WTC11 (cell line): ENCODE measurements around the gene KLK13. TPM values are rescaled to one million over a fixed set of nuclear protein-coding genes. Genes with fewer than 3 reads are reported as not detected.

Experiments
- ATAC-seq: fragments of 200-7000 bp; cut with Tn5 transposase; 2 replicates; pipeline ENCODE4 v1.10.0; 2021; ENCODE audit warnings: mild to moderate bottlenecking, moderate library complexity
- CTCF ChIA-PET: fragments of 300-600 bp; sonication (Branson Sonifier 250); formaldehyde crosslinking; loops from one replicate; lab custom pipeline; 2021; ENCODE audit warnings: antibody characterized with exemption; lab: Charles Lee
- POLR2A ChIA-PET: fragments of 350-600 bp; sonication (Branson Sonifier 250); formaldehyde crosslinking; loops from one replicate; lab custom pipeline; 2021; ENCODE audit warnings: antibody characterized with exemption; lab: Charles Lee
- DNase-seq: peaks from one replicate; pipeline ENCODE4 v3.0.0; 2021; ENCODE audit warnings: low spot score
- H3K27ac Mint-ChIP-seq: 2 replicates; pipeline ENCODE4 v1.8.0; 2021; ENCODE audit warnings: mixed read lengths
- H3K27me3 Mint-ChIP-seq: 2 replicates; pipeline ENCODE4 v1.8.0; 2021; ENCODE audit warnings: low read depth, mild to moderate bottlenecking, moderate library complexity, mixed read lengths
- H3K36me3 Mint-ChIP-seq: 2 replicates; pipeline ENCODE4 v1.8.0; 2021; ENCODE audit warnings: mixed read lengths
- H3K4me1 Mint-ChIP-seq: 2 replicates; pipeline ENCODE4 v1.8.0; 2022; ENCODE audit warnings: mixed read lengths
- H3K4me3 Mint-ChIP-seq: 2 replicates; pipeline ENCODE4 v1.8.0; 2021; ENCODE audit warnings: mild to moderate bottlenecking, moderate library complexity, mixed read lengths
- H3K9me3 Mint-ChIP-seq: 2 replicates; pipeline ENCODE4 v1.8.0; 2021; ENCODE audit warnings: mixed read lengths
- ATF2 ChIP-seq: sonication (generic); formaldehyde crosslinking; IDR thresholded peaks from 2 replicates; pipeline ENCODE4 v1.8.1; 2022; ENCODE audit warnings: low read depth, missing genetic modification reagents, borderline replicate concordance
- EMX1 ChIP-seq: fragments of 250-450 bp; sonication (Bioruptor Pico); IDR thresholded peaks from 2 replicates; pipeline ENCODE4 v1.8.0; 2021; ENCODE audit warnings: mild to moderate bottlenecking
- ESRRA ChIP-seq: sonication (generic); formaldehyde crosslinking; IDR thresholded peaks from 2 replicates; pipeline ENCODE4 v1.8.1; 2022; ENCODE audit warnings: mild to moderate bottlenecking, missing genetic modification reagents, borderline replicate concordance
- JAZF1 ChIP-seq: fragments of 250-450 bp; sonication (Bioruptor Pico); IDR thresholded peaks from 2 replicates; pipeline ENCODE4 v1.9.0; 2021; ENCODE audit warnings: moderate library complexity, mild to moderate bottlenecking, inconsistent platforms
- KAT7 ChIP-seq: sonication (generic); formaldehyde crosslinking; IDR thresholded peaks from 2 replicates; pipeline ENCODE4 v1.8.1; 2023; ENCODE audit warnings: missing genetic modification reagents, mild to moderate bottlenecking, borderline replicate concordance
- MYBL2 ChIP-seq: sonication (generic); formaldehyde crosslinking; IDR thresholded peaks from 2 replicates; pipeline ENCODE4 v1.8.1; 2023; ENCODE audit warnings: mild to moderate bottlenecking, moderate library complexity, missing genetic modification reagents
- NFYB ChIP-seq: sonication (generic); formaldehyde crosslinking; conservative IDR thresholded peaks from 2 replicates; pipeline ENCODE4 v1.8.0; 2022; ENCODE audit warnings: low read depth, missing genetic modification reagents
- PREB ChIP-seq: sonication (generic); formaldehyde crosslinking; IDR thresholded peaks from 2 replicates; pipeline ENCODE4 v1.8.1; 2022; ENCODE audit warnings: mild to moderate bottlenecking, missing genetic modification reagents, moderate library complexity, borderline replicate concordance
- RELA ChIP-seq: sonication (generic); formaldehyde crosslinking; IDR thresholded peaks from 2 replicates; pipeline ENCODE4 v1.8.1; 2022; ENCODE audit warnings: missing genetic modification reagents, mild to moderate bottlenecking, borderline replicate concordance
- SMAD4 ChIP-seq: sonication (generic); formaldehyde crosslinking; IDR thresholded peaks from 2 replicates; pipeline ENCODE4 v1.8.0; 2022; ENCODE audit warnings: mild to moderate bottlenecking, missing genetic modification reagents
- TCF7 ChIP-seq: sonication (generic); formaldehyde crosslinking; IDR thresholded peaks from 2 replicates; pipeline ENCODE4 v1.8.0; 2022; ENCODE audit warnings: mild to moderate bottlenecking, low read depth, missing genetic modification reagents, moderate library complexity
- TEAD1 ChIP-seq: sonication (generic); formaldehyde crosslinking; IDR thresholded peaks from 2 replicates; pipeline ENCODE4 v1.8.0; 2022; ENCODE audit warnings: mild to moderate bottlenecking, missing genetic modification reagents
- USF1 ChIP-seq: sonication (generic); formaldehyde crosslinking; IDR thresholded peaks from 2 replicates; pipeline ENCODE4 v1.8.0; 2022; ENCODE audit warnings: mild to moderate bottlenecking, missing genetic modification reagents
- ZBTB21 ChIP-seq: sonication (generic); formaldehyde crosslinking; IDR thresholded peaks from 2 replicates; pipeline ENCODE4 v1.8.1; 2023; ENCODE audit warnings: mild to moderate bottlenecking, missing genetic modification reagents, borderline replicate concordance
- ZNF219 ChIP-seq: sonication (generic); formaldehyde crosslinking; IDR thresholded peaks from 2 replicates; pipeline ENCODE4 v1.8.0; 2023; ENCODE audit warnings: missing genetic modification reagents, mild to moderate bottlenecking, borderline replicate concordance
- ZNF512 ChIP-seq: sonication (generic); formaldehyde crosslinking; IDR thresholded peaks from 2 replicates; pipeline ENCODE4 v1.8.1; 2022; ENCODE audit warnings: missing genetic modification reagents, borderline replicate concordance
- ZSCAN18 ChIP-seq: fragments of 250-450 bp; sonication (Bioruptor Pico); IDR thresholded peaks from 2 replicates; pipeline ENCODE4 v2.1.2; 2022; ENCODE audit warnings: mild to moderate bottlenecking, moderate library complexity
- total RNA-seq: library from RNA; stranded (reverse); gene quantifications from 3 replicates; pipeline ENCODE4 v1.2.3, GENCODE V29; 2021
- TF ChIP-seq, protein P1 (sequence below): sonication (generic); formaldehyde crosslinking; IDR thresholded peaks from 2 replicates; pipeline ENCODE4 v1.8.1; 2023; ENCODE audit warnings: mild to moderate bottlenecking, moderate library complexity, missing genetic modification reagents
- TF ChIP-seq, protein P2 (sequence below): fragments of 200-600 bp; IDR thresholded peaks from 2 replicates; pipeline ENCODE4 v1.8.0; 2022; ENCODE audit warnings: antibody characterized with exemption
- TF ChIP-seq, protein P3 (sequence below): sonication (generic); formaldehyde crosslinking; IDR thresholded peaks from 2 replicates; pipeline ENCODE4 v1.8.1; 2022; ENCODE audit warnings: mild to moderate bottlenecking, moderate library complexity, missing genetic modification reagents

Gene KLK13
- total RNA-seq, 1 experiment from 2014 or later, result 3.1 TPM

DNA sequence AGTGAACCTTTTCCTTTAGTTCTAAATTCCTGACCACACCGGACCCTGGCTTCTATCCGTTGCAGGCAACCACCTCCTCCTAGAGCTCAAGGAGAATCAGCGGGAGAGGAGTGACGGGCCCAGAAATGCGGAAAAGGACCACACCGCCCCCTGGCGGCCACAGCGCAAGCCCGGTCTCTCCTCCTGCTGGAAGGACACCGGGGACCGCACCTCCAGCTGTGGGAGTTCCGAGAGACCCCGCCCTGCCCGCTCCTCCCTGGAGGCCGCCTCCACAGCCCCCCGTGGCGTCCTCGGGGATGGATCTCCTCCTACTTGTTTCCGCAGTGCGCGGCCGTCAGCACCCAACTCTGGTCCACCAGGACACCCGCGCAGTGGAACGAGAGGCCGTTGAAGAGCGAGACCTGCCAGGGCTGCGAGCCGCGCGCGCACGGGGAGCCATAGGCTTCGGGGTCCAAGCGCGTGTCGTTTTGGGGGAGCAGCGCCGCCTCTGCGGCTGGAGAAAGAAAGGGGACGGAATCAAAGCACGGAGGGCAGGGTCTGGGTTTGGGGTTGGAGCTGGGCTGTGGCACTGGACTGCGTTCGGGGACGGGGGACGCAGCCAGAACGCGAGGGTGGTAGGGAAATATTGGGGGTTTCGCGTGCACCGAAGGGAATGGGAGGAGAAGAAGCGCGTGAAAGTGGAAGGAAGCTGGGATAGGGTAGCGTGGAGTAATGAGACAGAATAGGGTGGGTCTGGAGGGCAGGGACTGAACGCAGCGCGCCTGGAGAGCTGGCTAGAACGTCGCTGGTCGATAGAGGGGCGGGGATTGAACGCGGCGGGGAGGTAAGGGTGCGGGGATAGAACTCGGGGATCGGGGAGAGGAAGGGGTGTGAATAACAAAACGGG lies 47.9 kb downstream of the KLK13 start (continued):
- TF ChIP-seq ZNF219 (CRISPR knock-in tag), result peak; percentile 36; the same call in 1 of the 2 replicates
- no peak for TF ChIP-seq TEAD1 (CRISPR knock-in tag)
- 0 out of 2 replicates have a peak, but pooled peaks have one; percentile 43 for TF ChIP-seq MYBL2 (CRISPR knock-in tag)
- TF ChIP-seq USF1, result peak; percentile 42; the same call in 1 of the 2 replicates
- TF ChIP-seq, protein P1, sequence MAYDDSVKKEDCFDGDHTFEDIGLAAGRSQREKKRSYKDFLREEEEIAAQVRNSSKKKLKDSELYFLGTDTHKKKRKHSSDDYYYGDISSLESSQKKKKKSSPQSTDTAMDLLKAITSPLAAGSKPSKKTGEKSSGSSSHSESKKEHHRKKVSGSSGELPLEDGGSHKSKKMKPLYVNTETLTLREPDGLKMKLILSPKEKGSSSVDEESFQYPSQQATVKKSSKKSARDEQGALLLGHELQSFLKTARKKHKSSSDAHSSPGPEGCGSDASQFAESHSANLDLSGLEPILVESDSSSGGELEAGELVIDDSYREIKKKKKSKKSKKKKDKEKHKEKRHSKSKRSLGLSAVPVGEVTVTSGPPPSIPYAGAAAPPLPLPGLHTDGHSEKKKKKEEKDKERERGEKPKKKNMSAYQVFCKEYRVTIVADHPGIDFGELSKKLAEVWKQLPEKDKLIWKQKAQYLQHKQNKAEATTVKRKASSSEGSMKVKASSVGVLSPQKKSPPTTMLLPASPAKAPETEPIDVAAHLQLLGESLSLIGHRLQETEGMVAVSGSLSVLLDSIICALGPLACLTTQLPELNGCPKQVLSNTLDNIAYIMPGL (CRISPR knock-in tag), result peak; percentile 89
- 0 out of 2 replicates have a peak, but pooled peaks have one; percentile 57 for TF ChIP-seq SMAD4
- TF ChIP-seq ZBTB21 (CRISPR knock-in tag), result peak; percentile 57; the same call in 1 of the 2 replicates

- ATAC-seq, result no peak
- H3K4me3 Mint-ChIP-seq, result peak overlapping the region; percentile 45
- peaks cover 60% of the 10 kb centered on the region for H3K27me3 Mint-ChIP-seq
- H3K27ac Mint-ChIP-seq, result peak overlapping the region; percentile 28; the same call in 1 of the 2 replicates
- ChIA-PET CTCF (interaction anchor here (0.9 to 8.5 kb wide), 8 partner anchors 14 to 324 kb away, joined by 3 to 347 read pairs (median 30); partner anchors contain the start of gene KLK8), POLR2A (interaction anchor here (0.6 kb wide), 1 partner anchor 460 kb away, joined by 3 read pairs; no protein-coding TSS in a partner anchor)
- no peaks in the 10 kb centered on the region for H3K9me3 Mint-ChIP-seq
- no peak for DNase-seq
- no peak for TF ChIP-seq PREB
- no peak for TF ChIP-seq ZNF512
- no peak for TF ChIP-seq ESRRA (CRISPR knock-in tag)
- no peak for TF ChIP-seq ATF2
- TF ChIP-seq, protein P2, sequence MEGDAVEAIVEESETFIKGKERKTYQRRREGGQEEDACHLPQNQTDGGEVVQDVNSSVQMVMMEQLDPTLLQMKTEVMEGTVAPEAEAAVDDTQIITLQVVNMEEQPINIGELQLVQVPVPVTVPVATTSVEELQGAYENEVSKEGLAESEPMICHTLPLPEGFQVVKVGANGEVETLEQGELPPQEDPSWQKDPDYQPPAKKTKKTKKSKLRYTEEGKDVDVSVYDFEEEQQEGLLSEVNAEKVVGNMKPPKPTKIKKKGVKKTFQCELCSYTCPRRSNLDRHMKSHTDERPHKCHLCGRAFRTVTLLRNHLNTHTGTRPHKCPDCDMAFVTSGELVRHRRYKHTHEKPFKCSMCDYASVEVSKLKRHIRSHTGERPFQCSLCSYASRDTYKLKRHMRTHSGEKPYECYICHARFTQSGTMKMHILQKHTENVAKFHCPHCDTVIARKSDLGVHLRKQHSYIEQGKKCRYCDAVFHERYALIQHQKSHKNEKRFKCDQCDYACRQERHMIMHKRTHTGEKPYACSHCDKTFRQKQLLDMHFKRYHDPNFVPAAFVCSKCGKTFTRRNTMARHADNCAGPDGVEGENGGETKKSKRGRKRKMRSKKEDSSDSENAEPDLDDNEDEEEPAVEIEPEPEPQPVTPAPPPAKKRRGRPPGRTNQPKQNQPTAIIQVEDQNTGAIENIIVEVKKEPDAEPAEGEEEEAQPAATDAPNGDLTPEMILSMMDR, result no peak
- no peak for TF ChIP-seq TCF7 (CRISPR knock-in tag)
- TF ChIP-seq, protein P3, sequence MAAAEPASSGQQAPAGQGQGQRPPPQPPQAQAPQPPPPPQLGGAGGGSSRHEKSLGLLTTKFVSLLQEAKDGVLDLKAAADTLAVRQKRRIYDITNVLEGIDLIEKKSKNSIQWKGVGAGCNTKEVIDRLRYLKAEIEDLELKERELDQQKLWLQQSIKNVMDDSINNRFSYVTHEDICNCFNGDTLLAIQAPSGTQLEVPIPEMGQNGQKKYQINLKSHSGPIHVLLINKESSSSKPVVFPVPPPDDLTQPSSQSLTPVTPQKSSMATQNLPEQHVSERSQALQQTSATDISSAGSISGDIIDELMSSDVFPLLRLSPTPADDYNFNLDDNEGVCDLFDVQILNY (CRISPR knock-in tag), result no peak
- TF ChIP-seq ZSCAN18 (CRISPR knock-in tag), result no peak
- no peak for TF ChIP-seq KAT7 (CRISPR knock-in tag)
- TF ChIP-seq NFYB, result no peak
- TF ChIP-seq JAZF1 (CRISPR knock-in tag), result no peak
- TF ChIP-seq EMX1 (CRISPR knock-in tag), result no peak
- TF ChIP-seq USF1, result no peak
- no peak for TF ChIP-seq RELA (CRISPR knock-in tag)
- H3K4me1 Mint-ChIP-seq, result peaks cover 9% of the 10 kb centered on the region
- no peaks in the 10 kb centered on the region for H3K36me3 Mint-ChIP-seq
Measured at GRCh38 chr19:51015691-51016267, 49.1 kb downstream of the KLK13 start.
